HG03108 (cell line): ENCODE measurements around the gene CAPN13.

Source experiments
- ATAC-seq: cut with Tn5 transposase; IDR thresholded peaks from one replicate; pipeline ENCODE4 v1.9.1; 2021; ENCODE audit warnings: moderate library complexity; ENCODE audit not compliant: unreplicated experiment

CAPN13 gene

GRCh38 chr2:30765876-30766470 is 41.3 kb downstream of the CAPN13 start:
- ATAC-seq = no peak

DNA sequence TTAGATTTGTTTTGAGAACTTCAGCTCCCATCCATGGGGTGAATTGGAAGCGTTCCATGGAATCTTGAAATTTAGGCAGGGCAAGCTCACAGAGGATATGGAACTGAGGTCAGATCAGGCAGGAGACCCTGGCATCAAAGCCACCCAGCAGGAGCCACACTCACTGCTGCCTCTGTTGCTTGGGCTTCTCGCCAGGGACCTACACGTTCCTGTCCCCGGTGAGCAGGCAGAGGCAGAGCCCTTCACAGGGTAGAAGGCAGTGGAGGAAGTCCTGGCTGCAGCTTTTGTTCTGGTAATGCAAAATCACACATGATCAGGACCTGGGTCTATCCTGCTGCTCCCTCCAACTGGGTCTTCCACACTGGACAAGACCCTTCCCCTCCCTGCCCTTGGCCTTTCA is 42.1 kb downstream of the CAPN13 start:
- ATAC-seq = no peak

DNA sequence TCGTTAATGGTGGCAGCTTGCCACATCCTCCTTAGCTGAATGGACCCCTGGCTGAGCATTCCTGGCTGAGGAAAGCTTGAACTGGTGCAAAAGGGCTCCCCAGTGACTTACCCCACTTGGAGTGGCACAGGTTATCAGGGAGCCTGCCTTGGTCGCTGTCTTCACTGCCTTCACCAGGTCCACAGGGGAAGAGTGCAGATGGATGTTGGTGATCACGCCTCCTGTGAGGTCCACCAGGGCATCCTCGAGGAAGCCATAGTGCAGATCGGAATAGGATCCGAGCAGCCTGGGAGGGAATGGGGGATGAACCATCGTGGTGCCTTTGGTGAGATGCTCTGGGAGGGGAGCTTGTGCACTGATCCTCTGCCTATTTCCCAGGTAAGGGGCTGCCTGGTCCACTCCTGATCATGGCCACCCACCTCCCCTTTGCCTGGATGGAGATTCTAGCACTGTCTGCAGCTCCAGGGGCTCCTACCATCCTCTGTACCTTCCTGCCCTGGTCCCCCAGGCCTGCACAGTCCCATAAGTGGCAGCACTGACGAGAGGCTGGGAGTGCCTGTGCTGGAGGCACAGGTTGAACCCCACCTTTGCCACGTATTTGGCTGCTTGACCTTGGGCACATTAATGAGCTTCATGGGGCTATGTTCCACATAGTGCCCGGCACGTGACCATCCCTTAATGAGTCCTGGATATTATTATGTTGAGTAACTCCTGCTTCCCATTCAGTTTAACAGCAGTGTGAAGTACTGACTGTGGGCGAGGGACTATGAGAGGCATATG is 43.0 kb downstream of the CAPN13 start:
- no peak for ATAC-seq

DNA sequence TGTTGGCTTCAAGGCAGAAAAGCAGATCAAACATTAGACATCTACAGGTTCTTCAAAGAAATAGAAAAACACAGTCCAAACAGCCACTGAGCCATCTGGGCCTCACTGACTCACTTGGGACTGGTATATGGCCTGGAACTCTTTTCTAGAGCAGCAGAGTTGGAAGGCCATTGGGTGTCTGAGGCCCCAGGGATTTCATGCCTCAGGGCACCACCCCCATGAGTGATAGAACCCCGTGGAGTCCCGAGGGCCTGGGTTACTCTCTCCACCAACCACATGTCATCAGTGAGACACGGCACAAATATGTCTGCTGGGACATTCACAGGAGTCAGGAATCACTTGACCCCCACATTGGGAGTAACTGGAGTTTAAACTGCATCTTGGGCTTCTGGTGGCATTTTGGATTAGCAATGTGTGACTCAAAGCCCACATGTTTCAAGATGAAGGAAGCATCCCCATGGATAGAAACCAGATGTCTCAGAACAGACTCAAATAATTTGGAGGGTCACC is 44.0 kb downstream of the CAPN13 start:
- ATAC-seq = no peak

DNA sequence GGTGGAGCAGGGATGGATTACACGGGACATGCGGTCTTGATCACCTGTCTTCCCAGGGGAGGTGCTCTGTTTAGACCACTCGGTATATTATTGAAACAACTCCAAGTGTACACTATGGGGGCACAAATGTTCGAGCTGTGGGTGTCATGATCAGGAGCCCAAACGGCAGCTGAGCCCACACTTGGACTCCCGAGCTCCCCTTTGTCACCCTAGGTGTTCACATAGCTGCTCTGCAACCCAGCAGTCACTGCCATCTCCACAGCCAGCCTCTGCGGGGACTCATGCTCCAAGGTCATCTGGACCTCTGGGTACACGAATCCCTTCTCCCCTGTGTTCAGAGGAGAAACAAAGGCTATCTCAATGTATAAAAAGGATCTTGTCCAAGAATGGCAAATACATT is 46.0 kb downstream of the CAPN13 start:
- no peak for ATAC-seq

GRCh38 chr2:30759481-30759880 is 47.8 kb downstream of the CAPN13 start:
- no peak for ATAC-seq

DNA sequence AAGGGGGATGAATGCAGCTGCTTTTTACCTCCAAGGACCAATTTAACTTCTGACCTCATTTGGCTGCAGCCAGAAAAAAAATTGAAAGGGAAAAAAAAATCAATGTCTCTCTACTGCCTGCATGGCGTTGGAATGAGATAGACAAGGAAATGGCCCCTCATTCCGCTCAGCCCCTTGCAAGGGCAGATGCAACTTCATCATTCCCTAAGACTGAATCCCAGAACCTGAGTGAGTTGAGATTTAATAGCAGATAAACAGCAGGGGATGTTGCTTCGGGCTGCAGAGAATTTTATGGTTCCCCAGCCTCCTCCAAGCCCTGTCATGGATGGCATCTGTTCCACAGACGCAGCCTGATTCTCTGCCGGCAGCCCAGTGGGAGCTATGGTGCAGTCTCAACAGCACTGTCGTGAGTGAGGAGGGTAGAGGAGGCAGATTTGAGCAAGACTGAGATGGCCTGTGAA is 49.0 kb downstream of the CAPN13 start:
- no peak for ATAC-seq

DNA sequence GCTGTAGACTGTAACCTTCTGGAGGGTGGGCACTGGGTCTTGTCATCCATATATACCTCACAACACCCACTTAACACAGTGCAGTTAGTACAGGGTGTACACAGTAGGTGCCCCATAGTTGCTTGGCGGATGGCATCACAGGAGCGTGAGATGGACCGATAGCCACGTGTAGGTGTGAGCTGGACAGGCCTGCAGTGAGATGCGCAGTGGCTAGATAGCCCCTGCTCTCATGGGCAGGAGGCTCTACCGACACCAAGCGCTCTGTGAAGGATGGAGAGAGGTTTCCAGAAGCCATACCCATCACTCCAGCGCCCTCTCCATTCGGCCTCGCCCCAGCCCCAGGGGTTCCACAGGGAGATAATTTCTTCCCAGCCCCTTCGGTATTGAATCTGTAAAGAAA is 49.5 kb downstream of the CAPN13 start:
- ATAC-seq = no peak

GRCh38 chr2:30756971-30757370 is 50.3 kb downstream of the CAPN13 start:
- ATAC-seq = no peak

GRCh38 chr2:30756051-30756719 is 51.1 kb downstream of the CAPN13 start:
- no peak for ATAC-seq

GRCh38 chr2:30753630-30754029 is 53.6 kb downstream of the CAPN13 start:
- ATAC-seq = no peak

- no peak for ATAC-seq
Measured at GRCh38 chr2:30752811-30753210, 54.4 kb downstream of the CAPN13 start.

GRCh38 chr2:30747206-30747605 is 60.0 kb downstream of the CAPN13 start:
- ATAC-seq = no peak

- ATAC-seq = no peak
Measured at GRCh38 chr2:30744823-30745222, 62.4 kb downstream of the CAPN13 start.

DNA sequence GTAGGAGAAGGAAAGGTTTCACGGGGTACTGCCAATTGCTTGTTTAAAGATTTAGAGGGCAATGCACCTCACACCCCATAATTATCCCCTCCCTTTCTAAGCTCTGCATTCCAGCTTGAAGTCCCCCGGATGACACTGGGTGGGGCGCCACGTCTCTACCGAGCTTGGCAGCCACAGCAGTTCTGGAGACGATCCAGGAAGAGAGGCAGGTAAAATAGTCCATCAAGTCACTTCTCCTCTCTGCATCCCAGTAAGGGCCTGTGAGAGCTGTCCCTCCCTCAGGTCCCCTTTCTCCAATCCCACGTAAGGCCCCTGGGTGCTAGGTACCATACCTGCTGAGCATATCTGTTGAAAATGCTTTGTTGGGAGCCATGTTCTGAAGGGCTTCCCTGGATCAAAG is 65.7 kb downstream of the CAPN13 start:
- ATAC-seq = no peak

- no peak for ATAC-seq
Measured at GRCh38 chr2:30738141-30738911, 68.9 kb downstream of the CAPN13 start.

- no peak for ATAC-seq
Measured at GRCh38 chr2:30737326-30737610, 70.0 kb downstream of the CAPN13 start.

DNA sequence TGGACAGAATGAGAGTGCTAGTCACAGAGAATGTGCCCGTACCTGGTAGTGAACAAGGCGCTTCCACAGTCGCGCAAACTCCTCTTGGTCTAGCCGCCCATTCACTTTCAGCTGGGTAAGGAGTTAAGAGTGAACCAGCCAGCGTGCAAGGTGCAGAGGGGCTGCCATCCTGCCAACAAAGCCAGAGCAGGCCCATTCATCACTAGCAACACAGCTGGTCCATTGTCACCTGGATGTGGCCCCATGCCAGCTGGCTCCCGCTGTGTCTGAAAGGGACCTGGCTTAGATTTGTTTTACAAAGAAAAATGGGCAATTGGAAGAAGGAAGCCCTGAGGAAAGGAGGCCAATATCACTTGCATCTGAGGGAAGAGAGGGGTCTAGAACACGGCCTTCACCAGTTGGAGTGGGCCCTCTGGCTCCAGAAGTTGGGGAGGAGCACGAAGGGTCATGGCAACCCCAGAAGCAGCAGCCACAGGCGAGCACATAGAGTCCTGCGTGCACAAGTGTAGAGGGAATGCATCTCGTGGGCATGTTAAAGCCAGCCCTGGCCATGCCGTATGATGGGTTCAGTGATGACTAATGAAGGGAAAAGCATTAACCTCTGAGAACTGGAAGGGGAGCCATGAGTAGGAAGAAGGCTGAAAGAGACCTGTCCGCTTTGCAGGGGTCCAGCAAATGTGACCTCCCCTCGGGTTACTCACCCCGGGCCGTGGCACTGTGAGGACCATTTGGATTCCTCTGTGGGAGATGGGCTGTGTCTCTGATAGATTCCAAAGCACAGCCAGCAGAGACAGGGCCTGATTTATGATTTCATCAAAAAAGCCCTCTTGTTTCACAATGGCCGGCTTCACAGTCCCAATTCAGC is 70.6 kb downstream of the CAPN13 start:
- no peak for ATAC-seq

DNA sequence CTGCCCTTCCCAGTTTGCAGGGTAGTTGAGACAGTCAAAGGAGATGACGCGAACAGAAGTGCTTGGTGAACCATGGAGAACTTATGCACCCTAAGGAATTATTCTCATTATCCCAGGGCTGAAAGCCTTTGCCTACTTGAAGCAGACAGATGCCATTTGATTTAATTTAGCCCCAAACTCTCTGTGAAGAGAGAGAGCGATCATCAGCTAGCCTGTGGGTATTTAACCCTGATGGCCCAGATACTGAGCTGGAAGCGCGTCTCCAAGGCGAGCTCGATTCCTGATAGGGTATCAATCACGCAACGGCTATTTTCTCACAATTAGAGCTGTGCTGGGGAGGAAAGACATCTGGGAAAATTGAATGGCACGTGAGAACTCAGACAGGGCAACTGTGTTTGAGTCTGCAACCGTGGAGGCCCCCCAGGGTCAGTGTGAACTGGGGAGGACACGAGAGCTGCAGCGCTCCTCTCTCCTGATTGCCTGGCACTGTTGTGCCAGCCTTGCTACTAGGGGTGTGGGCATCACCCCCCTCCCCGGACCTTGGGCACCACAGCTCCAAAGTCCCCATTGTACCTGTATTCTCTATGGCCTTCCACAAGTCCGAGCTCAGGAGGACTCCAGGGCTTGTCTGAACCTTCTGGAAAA is 73.2 kb downstream of the CAPN13 start:
- no peak for ATAC-seq

GRCh38 chr2:30732876-30733275 is 74.4 kb downstream of the CAPN13 start:
- ATAC-seq = no peak
